NCI-H345 treated with DMSO at 0.1 percent for 48 hours (cell line): ENCODE data around the gene C11orf87.

Source experiments
- DNase-seq: peaks from one replicate; lab custom pipeline; 2025; ENCODE audit not compliant: unreplicated experiment; lab: John Stamatoyannopoulos, UW

Gene C11orf87

GRCh38 chr11:109439684-109440083, 17.7 kb downstream of the C11orf87 start:
- DNase-seq = no peak

- no peak for DNase-seq
These were observed 21.1 kb downstream of the C11orf87 start for GRCh38 chr11:109443052-109443451.

GRCh38 chr11:109454857-109455256, 32.9 kb downstream of the C11orf87 start:
- no peak for DNase-seq
